Stimulated activated effector memory CD8-positive, alpha-beta T cell treated with anti-CD3 and anti-CD28 coated beads, Interleukin-12 subunit alpha, Interleukin-12 subunit beta, amount 100 ng/mL, for 72 hours (primary cell): ENCODE measurements around the gene HNRNPA2B1.

Experiments
- ATAC-seq: fragments of 150-1000 bp; cut with Tn5 transposase; 2 replicates; pipeline ENCODE4 v1.10.0; 2021
- DNase-seq, 2 donors: peaks; one replicate each; pipeline ENCODE4 v3.0.0; 2021 to 2022; ENCODE audit warnings: low spot score in 2 of 2
- H3K27ac Mint-ChIP-seq: one replicate; pipeline ENCODE4 v1.8.0; 2022; ENCODE audit warnings: mild to moderate bottlenecking, mixed read lengths
- H3K36me3 Mint-ChIP-seq: one replicate; pipeline ENCODE4 v1.8.0; 2022; ENCODE audit warnings: mild to moderate bottlenecking, mixed read lengths
- H3K4me1 Mint-ChIP-seq: one replicate; pipeline ENCODE4 v1.8.0; 2022; ENCODE audit warnings: mixed read lengths
- H3K4me3 Mint-ChIP-seq: one replicate; pipeline ENCODE4 v1.8.0; 2022; ENCODE audit warnings: mild to moderate bottlenecking, mixed read lengths
- H3K9me3 Mint-ChIP-seq: one replicate; pipeline ENCODE4 v1.8.0; 2022; ENCODE audit warnings: mixed read lengths

HNRNPA2B1 gene

GRCh38 chr7:26200444-26201246 is at the start of gene HNRNPA2B1:
Gene HNRNPA2B1, minus strand, starts transcription at chr7:26200746. Its CDS starts 169 bp downstream, at chr7:26200577.
- Mint-ChIP-seq H3K4me1 (peaks cover 49% of the 10 kb centered on the region), H3K4me3 (peak within 1 kb of the TSS; percentile 99), H3K27ac (peak within 1 kb of the TSS; percentile 100), H3K36me3 (peaks cover 97% of the 10 kb centered on the region), H3K9me3 (no peaks in the 10 kb centered on the region)
- ATAC-seq = peak; percentile 82
- DNase-seq = peak; percentile 99 to 100

- DNase-seq (no peak), ATAC-seq (no peak)
- Mint-ChIP-seq H3K27ac (no peak overlapping the region), H3K4me3 (no peak overlapping the region), H3K4me1 (no peaks in the 10 kb centered on the region), H3K9me3 (no peaks in the 10 kb centered on the region), H3K36me3 (no peaks in the 10 kb centered on the region)
Observed at GRCh38 chr7:26250239-26250638, 49.7 kb upstream of the HNRNPA2B1 start.

DNA sequence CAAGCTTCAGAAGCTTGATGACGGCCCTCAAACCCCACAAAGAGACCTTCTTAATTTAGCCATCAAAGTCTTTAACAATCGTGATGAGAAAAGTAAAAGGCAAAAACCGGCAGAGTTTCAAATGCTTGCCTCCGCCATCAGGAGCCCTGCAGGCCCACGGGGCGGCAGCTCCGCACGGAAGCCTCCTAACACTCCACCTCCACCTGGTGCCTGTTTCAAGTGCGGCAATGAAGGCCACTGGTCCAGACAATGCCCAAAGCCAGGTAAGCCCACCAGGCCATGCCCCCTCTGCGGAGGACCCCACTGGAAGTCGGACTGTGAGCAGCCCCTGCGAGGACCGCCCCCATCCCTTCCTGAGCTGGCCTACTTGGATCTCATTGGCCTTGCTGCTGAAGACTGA is 44.6 kb upstream of the HNRNPA2B1 start:
- Mint-ChIP-seq H3K4me3 (no peak overlapping the region), H3K36me3 (no peaks in the 10 kb centered on the region), H3K27ac (no peak overlapping the region), H3K4me1 (no peaks in the 10 kb centered on the region), H3K9me3 (no peaks in the 10 kb centered on the region)
- ATAC-seq (no peak), DNase-seq (no peak)

DNA sequence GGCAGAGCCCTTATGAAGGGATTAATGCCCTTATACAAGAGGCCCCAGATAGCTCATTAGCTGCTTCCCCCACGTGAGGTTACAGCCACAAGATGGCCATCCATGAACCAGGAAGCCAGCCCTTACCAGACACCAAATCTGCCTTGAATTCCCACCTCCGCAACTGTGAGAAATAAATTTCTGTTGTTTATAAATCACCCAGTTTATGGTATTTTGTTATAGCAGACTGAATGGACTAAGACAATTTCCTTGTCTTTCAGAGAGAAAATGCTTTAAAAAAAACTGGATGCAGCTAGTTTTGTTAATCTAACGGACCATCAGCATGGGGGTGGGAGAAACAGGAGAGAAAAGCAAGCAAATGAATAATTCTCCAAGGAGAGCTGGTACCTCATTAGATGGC is 37.5 kb upstream of the HNRNPA2B1 start:
- Mint-ChIP-seq H3K4me1 (peaks cover 5% of the 10 kb centered on the region), H3K9me3 (no peaks in the 10 kb centered on the region), H3K36me3 (no peaks in the 10 kb centered on the region), H3K27ac (no peak overlapping the region), H3K4me3 (no peak overlapping the region)
- ATAC-seq = no peak
- no peak for DNase-seq

- ATAC-seq (no peak), DNase-seq (no peak)
- Mint-ChIP-seq H3K4me1 (peaks cover 5% of the 10 kb centered on the region), H3K27ac (no peak overlapping the region), H3K36me3 (no peaks in the 10 kb centered on the region), H3K4me3 (no peak overlapping the region), H3K9me3 (no peaks in the 10 kb centered on the region)
Observed at GRCh38 chr7:26237035-26237807, 36.7 kb upstream of the HNRNPA2B1 start.

DNA sequence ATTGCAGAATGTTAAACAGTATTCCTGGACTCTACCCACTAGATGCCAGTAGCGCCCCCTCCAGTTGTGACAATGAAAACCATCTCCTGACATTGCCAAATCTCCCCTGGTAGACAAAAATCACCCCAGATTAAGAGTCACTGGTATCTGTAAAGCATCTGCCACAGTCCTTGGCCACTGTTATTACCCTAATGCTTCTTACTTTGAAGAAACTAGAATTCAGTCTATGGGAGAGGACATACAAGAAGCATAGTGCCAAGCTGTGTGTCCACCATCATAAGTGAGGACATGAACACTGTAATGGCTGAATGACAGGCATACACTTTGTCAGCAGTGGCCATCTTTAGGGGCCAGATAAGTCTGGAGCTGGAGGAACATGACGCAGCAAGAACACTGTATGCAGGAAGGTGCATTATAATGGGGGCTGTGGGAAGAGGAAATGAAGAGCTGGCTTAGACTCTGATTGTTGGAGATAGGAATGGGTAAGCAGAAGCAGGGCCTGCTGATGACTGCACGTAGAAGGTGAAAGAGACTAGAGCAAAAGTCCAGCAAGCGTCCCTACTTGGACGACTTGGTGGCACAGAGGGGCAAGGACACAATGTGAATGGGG is 33.5 kb upstream of the HNRNPA2B1 start:
- ATAC-seq (no peak), DNase-seq (no peak)
- Mint-ChIP-seq H3K9me3 (no peaks in the 10 kb centered on the region), H3K36me3 (no peaks in the 10 kb centered on the region), H3K4me1 (peaks cover 5% of the 10 kb centered on the region), H3K4me3 (no peak overlapping the region), H3K27ac (no peak overlapping the region)

DNA sequence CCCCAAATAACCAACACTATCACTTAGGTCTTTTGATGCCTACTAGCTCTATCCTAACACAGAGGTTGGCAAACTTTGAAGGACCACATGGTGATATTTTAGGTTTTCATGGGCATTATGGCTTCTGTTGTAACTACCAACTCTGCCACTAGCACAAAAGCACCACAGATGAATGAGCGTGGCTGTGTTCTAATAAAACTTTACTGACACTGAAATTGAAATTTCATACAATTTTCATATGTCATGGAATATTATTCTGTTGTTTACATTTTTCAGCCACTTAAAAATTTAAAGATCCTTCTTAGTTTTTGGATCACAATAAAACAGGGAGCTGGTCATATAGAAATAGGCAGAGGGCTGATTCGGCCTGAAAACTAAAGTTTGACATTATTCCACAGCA is 27.4 kb upstream of the HNRNPA2B1 start:
- no peak for DNase-seq
- no peak for ATAC-seq
- H3K4me3 Mint-ChIP-seq = no peak overlapping the region
- no peaks in the 10 kb centered on the region for H3K4me1 Mint-ChIP-seq
- no peak overlapping the region for H3K27ac Mint-ChIP-seq
- no peaks in the 10 kb centered on the region for H3K36me3 Mint-ChIP-seq
- H3K9me3 Mint-ChIP-seq = no peaks in the 10 kb centered on the region

GRCh38 chr7:26224359-26224758 is 23.8 kb upstream of the HNRNPA2B1 start:
- no peak for DNase-seq
- Mint-ChIP-seq H3K36me3 (no peaks in the 10 kb centered on the region), H3K9me3 (no peaks in the 10 kb centered on the region), H3K4me1 (no peaks in the 10 kb centered on the region), H3K4me3 (no peak overlapping the region), H3K27ac (no peak overlapping the region)
- no peak for ATAC-seq

GRCh38 chr7:26216049-26216448 is 15.5 kb upstream of the HNRNPA2B1 start:
- peaks cover 25% of the 10 kb centered on the region for H3K36me3 Mint-ChIP-seq
- H3K9me3 Mint-ChIP-seq = no peaks in the 10 kb centered on the region
- peaks cover 6% of the 10 kb centered on the region for H3K4me1 Mint-ChIP-seq
- no peak overlapping the region for H3K27ac Mint-ChIP-seq
- ATAC-seq = peak; percentile 74
- H3K4me3 Mint-ChIP-seq = no peak overlapping the region
- no peak for DNase-seq

GRCh38 chr7:26213807-26214515 is 13.4 kb upstream of the HNRNPA2B1 start:
- H3K27ac Mint-ChIP-seq = peak overlapping the region; percentile 6
- H3K4me1 Mint-ChIP-seq = peaks cover 6% of the 10 kb centered on the region
- H3K4me3 Mint-ChIP-seq = no peak overlapping the region
- H3K36me3 Mint-ChIP-seq = peaks cover 46% of the 10 kb centered on the region
- H3K9me3 Mint-ChIP-seq = no peaks in the 10 kb centered on the region
- ATAC-seq (no peak), DNase-seq (no peak)

GRCh38 chr7:26212921-26213718 is 12.6 kb upstream of the HNRNPA2B1 start:
- Mint-ChIP-seq H3K9me3 (no peaks in the 10 kb centered on the region), H3K27ac (no peak overlapping the region), H3K4me1 (peaks cover 6% of the 10 kb centered on the region), H3K36me3 (peaks cover 55% of the 10 kb centered on the region), H3K4me3 (no peak overlapping the region)
- ATAC-seq (no peak), DNase-seq (no peak)

DNA sequence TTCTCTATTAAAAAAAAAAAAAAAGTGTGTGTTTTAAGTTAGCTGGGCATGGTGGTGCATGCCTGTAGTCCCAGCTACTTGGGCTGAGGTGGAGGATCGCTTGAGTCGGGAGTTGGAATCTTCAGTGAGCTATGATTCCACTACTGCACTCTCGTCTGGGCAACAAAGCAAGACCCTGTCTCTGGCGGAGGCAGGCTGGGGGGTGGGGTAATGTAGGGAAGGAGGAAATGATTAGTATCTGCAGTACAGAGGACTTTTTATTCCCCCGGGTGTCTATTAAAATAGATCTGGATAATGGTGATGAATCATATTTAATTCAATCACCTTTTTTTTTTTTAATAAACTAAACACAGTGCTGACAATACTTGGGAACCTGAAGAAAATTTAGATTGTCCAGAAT is 7.5 kb upstream of the HNRNPA2B1 start:
- peak overlapping the region; percentile 54 for H3K27ac Mint-ChIP-seq
- ATAC-seq = no peak
- peaks cover 39% of the 10 kb centered on the region for H3K4me1 Mint-ChIP-seq
- DNase-seq = no peak
- no peaks in the 10 kb centered on the region for H3K9me3 Mint-ChIP-seq
- no peak overlapping the region for H3K4me3 Mint-ChIP-seq
- H3K36me3 Mint-ChIP-seq = peaks cover 100% of the 10 kb centered on the region

- Mint-ChIP-seq H3K9me3 (no peaks in the 10 kb centered on the region), H3K36me3 (peaks cover 97% of the 10 kb centered on the region), H3K4me1 (peaks cover 49% of the 10 kb centered on the region), H3K27ac (peak overlapping the region; percentile 91), H3K4me3 (peak overlapping the region; percentile 99)
- ATAC-seq = no peak
- DNase-seq = no peak
Observed at GRCh38 chr7:26203016-26203415, 2.5 kb upstream of the HNRNPA2B1 start.
